OCI-LY7 (cell line): Measurements from ENCODE around the gene ZC3H18. TPM values are rescaled to one million over a fixed set of nuclear protein-coding genes. Genes with fewer than 3 reads are reported as not detected.

Source experiments
- BruUV-seq: library from RNA; stranded (reverse); fragments of 400-500 nt; replicated peaks from 2 replicates; lab custom pipeline; 2021; lab: Mats Ljungman, UMichigan
- CTCF ChIA-PET: fragments of 300-600 bp; sonication (Branson Sonifier 250); formaldehyde crosslinking; loops from one replicate; lab custom pipeline; 2022; ENCODE audit warnings: antibody characterized with exemption; ENCODE audit not compliant: unreplicated experiment; lab: Charles Lee
- POLR2A ChIA-PET: fragments of 300-600 bp; sonication (Branson Sonifier 250); formaldehyde crosslinking; loops from one replicate; lab custom pipeline; 2022; ENCODE audit warnings: antibody characterized with exemption; lab: Charles Lee
- DNase-seq: peaks from one replicate; pipeline ENCODE4 v3.0.0-alpha.2; 2015; ENCODE audit warnings: low spot score
- H2AFZ ChIP-seq: fragments of 200-600 bp; sonication (generic), shearing (Covaris generic); 2 replicates; pipeline ENCODE4 v1.6.1; 2014; ENCODE audit warnings: mild to moderate bottlenecking, antibody characterized with exemption, low read length, moderate library complexity
- H3K27ac ChIP-seq: fragments of 200-600 bp; sonication (generic); 2 replicates; pipeline ENCODE4 v1.5.1; 2014; ENCODE audit warnings: mixed run types, low read depth, mild to moderate bottlenecking, moderate library complexity, low read length, inconsistent platforms; ENCODE audit not compliant: poor library complexity, severe bottlenecking
- H3K36me3 ChIP-seq: fragments of 200-600 bp; sonication (generic); 2 replicates; pipeline ENCODE4 v1.6.1; 2014; ENCODE audit warnings: mild to moderate bottlenecking, antibody characterized with exemption, low read length, moderate library complexity, mixed read lengths; ENCODE audit not compliant: insufficient read depth
- H3K4me1 ChIP-seq: fragments of 200-600 bp; sonication (generic); 2 replicates; pipeline ENCODE4 v1.5.1; 2014; ENCODE audit warnings: mild to moderate bottlenecking, low read length; ENCODE audit not compliant: insufficient read depth, poor library complexity, severe bottlenecking
- H3K4me2 ChIP-seq: fragments of 200-600 bp; sonication (generic); 2 replicates; pipeline ENCODE4 v1.6.1; 2014; ENCODE audit warnings: mild to moderate bottlenecking, low read length
- H3K4me3 ChIP-seq: fragments of 200-600 bp; sonication (generic); 2 replicates; pipeline ENCODE4 v1.5.1; 2014; ENCODE audit warnings: mild to moderate bottlenecking, low read depth, low read length; ENCODE audit not compliant: poor library complexity, severe bottlenecking
- H3K79me2 ChIP-seq: fragments of 200-600 bp; sonication (generic); 2 replicates; pipeline ENCODE4 v1.6.1; 2016; ENCODE audit warnings: low read depth, mild to moderate bottlenecking, low read length, moderate library complexity, mixed read lengths; ENCODE audit not compliant: insufficient read depth
- H3K9me2 ChIP-seq: fragments of 200-600 bp; sonication (generic); 2 replicates; pipeline ENCODE4 v1.6.1; 2016; ENCODE audit warnings: mild to moderate bottlenecking, low read length, mixed read lengths; ENCODE audit not compliant: insufficient read depth
- H3K9me3 ChIP-seq: fragments of 200-600 bp; sonication (generic); 2 replicates; pipeline ENCODE4 v1.6.1; 2014; ENCODE audit warnings: mild to moderate bottlenecking, mixed run types, low read length, mixed read lengths
- H4K20me1 ChIP-seq: fragments of 200-600 bp; sonication (generic); 2 replicates; pipeline ENCODE4 v1.6.1; 2014; ENCODE audit warnings: mild to moderate bottlenecking, antibody characterized with exemption, low read length, moderate library complexity, mixed read lengths; ENCODE audit not compliant: insufficient read depth
- EZH2phosphoT487 ChIP-seq: fragments of 200-600 bp; sonication (generic); IDR thresholded peaks from 2 replicates; pipeline ENCODE4 v1.6.1; 2018; ENCODE audit warnings: low read depth, borderline replicate concordance, mild to moderate bottlenecking, mixed run types, antibody characterized with exemption, low read length, moderate library complexity, mixed read lengths
- intact Hi-C: fragments of 100-400 bp; cut with micrococcal nuclease; formaldehyde crosslinking; loops from one replicate; pipeline ENCODE4 v1.10.0; 2022; ENCODE audit not compliant: unreplicated experiment
- total RNA-seq, 2 experiments: library from RNA; depleted of rRNA in 1 of 2; stranded (reverse); fragments of >200 nt in 1 of 2; shearing (Covaris generic) in 1 of 2; gene quantifications; 2 replicates each; pipeline ENCODE4 v1.2.3, GENCODE V29; 2014 to 2022
- TF ChIP-seq, protein P1 (sequence below): fragments of 200-600 bp; sonication (generic); conservative IDR thresholded peaks from 2 replicates; pipeline ENCODE4 v1.5.1; 2014; ENCODE audit warnings: mild to moderate bottlenecking, antibody characterized with exemption, low read length, moderate library complexity, mixed read lengths

The ZC3H18 gene
- total RNA-seq, 2 experiments from 2014 or later = 22.2 to 79.0 TPM

- DNase-seq = no peak
- Histone ChIP-seq H2AFZ (no peak overlapping the region), H3K9me3 (no peaks in the 10 kb centered on the region), H3K9me2 (no peaks in the 10 kb centered on the region), H4K20me1 (no peaks in the 10 kb centered on the region), H3K36me3 (peaks cover 38% of the 10 kb centered on the region; the same call in 1 of the 2 replicates), H3K4me1 (peaks cover 22% of the 10 kb centered on the region), H3K4me3 (no peak overlapping the region), H3K4me2 (no peak overlapping the region), H3K79me2 (peaks cover 17% of the 10 kb centered on the region; the same call in 1 of the 2 replicates), H3K27ac (no peak overlapping the region)
- POLR2A ChIA-PET = no interaction called here
- TF ChIP-seq EZH2phosphoT487 = no peak
- TF ChIP-seq, protein P1, sequence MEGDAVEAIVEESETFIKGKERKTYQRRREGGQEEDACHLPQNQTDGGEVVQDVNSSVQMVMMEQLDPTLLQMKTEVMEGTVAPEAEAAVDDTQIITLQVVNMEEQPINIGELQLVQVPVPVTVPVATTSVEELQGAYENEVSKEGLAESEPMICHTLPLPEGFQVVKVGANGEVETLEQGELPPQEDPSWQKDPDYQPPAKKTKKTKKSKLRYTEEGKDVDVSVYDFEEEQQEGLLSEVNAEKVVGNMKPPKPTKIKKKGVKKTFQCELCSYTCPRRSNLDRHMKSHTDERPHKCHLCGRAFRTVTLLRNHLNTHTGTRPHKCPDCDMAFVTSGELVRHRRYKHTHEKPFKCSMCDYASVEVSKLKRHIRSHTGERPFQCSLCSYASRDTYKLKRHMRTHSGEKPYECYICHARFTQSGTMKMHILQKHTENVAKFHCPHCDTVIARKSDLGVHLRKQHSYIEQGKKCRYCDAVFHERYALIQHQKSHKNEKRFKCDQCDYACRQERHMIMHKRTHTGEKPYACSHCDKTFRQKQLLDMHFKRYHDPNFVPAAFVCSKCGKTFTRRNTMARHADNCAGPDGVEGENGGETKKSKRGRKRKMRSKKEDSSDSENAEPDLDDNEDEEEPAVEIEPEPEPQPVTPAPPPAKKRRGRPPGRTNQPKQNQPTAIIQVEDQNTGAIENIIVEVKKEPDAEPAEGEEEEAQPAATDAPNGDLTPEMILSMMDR = no peak
- intact Hi-C loops = no loop called here
- no TSS peak for BruUV-seq
- CTCF ChIA-PET = no interaction called here
These were observed 86.2 kb downstream of the ZC3H18 start for GRCh38 chr16:88656291-88656980.

DNA sequence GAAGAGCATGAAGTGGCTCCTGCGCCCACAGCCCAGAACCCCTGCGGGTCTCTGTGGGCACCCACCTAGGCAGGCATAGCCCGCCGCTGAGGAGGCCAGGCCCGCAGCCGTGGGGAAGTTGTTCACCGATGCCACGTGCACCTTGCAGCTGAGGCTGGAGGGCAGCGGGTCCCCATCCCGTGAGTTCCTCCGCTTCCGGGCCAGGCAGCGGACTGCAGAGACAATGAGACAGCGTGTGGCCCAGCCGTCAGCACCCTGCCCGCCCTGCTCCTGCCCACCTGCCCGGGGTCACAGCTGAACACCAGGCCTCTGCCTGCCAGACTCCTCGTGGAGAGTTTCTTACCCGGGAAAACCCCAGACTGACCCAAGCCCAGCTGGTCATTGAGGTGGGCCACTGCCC lies 87.2 kb downstream of the ZC3H18 start:
- Histone ChIP-seq H3K4me3 (no peak overlapping the region), H3K79me2 (peaks cover 27% of the 10 kb centered on the region; the same call in 1 of the 2 replicates), H3K36me3 (peaks cover 38% of the 10 kb centered on the region; the same call in 1 of the 2 replicates), H3K4me1 (peaks cover 15% of the 10 kb centered on the region), H2AFZ (no peak overlapping the region), H3K4me2 (no peak overlapping the region), H3K9me2 (no peaks in the 10 kb centered on the region), H3K27ac (no peak overlapping the region), H3K9me3 (no peaks in the 10 kb centered on the region), H4K20me1 (no peaks in the 10 kb centered on the region)
- CTCF ChIA-PET = no interaction called here
- no peak for TF ChIP-seq EZH2phosphoT487
- TF ChIP-seq, protein P1 = no peak
- intact Hi-C loops = no loop called here
- POLR2A ChIA-PET = no interaction called here
- DNase-seq = no peak
- no TSS peak for BruUV-seq

DNA sequence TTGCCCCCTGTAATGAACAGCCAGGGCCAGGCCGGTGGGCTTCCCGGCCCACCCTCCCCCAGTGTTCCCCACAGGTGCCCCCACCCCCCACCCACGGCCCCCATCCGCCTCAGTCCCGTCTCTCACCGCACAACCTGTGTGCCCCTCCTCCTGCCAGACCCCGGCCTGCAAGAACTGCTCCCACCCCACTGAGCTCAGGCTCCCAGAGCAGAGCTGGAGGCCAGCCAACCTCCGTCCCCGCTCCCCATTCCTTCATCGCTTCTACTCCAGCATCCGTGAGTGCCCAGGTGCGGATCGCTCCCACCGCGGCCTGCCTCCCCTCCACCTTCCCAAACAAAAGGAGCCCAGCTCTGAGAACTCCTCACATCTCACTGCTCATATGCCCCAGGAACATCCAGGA lies 88.5 kb downstream of the ZC3H18 start:
- no peak overlapping the region for H3K4me3 ChIP-seq
- TF ChIP-seq EZH2phosphoT487 = no peak
- TF ChIP-seq, protein P1 = no peak
- H3K4me1 ChIP-seq = peaks cover 9% of the 10 kb centered on the region
- H3K36me3 ChIP-seq = peaks cover 33% of the 10 kb centered on the region; the same call in 1 of the 2 replicates
- peaks cover 33% of the 10 kb centered on the region; the same call in 1 of the 2 replicates for H3K79me2 ChIP-seq
- no peaks in the 10 kb centered on the region for H3K9me3 ChIP-seq
- BruUV-seq = no TSS peak
- H3K4me2 ChIP-seq = no peak overlapping the region
- DNase-seq = no peak
- no peaks in the 10 kb centered on the region for H3K9me2 ChIP-seq
- H4K20me1 ChIP-seq = no peaks in the 10 kb centered on the region
- H3K27ac ChIP-seq = no peak overlapping the region
- intact Hi-C loops = no loop called here
- no peak overlapping the region for H2AFZ ChIP-seq
- CTCF ChIA-PET = no interaction called here
- POLR2A ChIA-PET = no interaction called here
